MM.1S (cell line): ENCODE measurements around the gene AMACR.

ENCODE experiments used
- DNase-seq: peaks from one replicate; pipeline ENCODE4 v3.0.0-alpha.2; 2015
- H2AFZ ChIP-seq: fragments of 300-600 bp; sonication (generic); 2 replicates; pipeline ENCODE4 v1.6.0; 2016; ENCODE audit warnings: antibody characterized with exemption, low read length
- H3F3A ChIP-seq: fragments of 300-600 bp; sonication (generic); 2 replicates; pipeline ENCODE4 v1.6.1; 2016; ENCODE audit warnings: mild to moderate bottlenecking, antibody characterized with exemption, low read length, moderate library complexity, mixed read lengths; ENCODE audit not compliant: insufficient read depth
- H3K27ac ChIP-seq: fragments of 300-600 bp; sonication (generic); 2 replicates; pipeline ENCODE4 v1.5.1; 2016; ENCODE audit warnings: mild to moderate bottlenecking, low read length
- H3K27me3 ChIP-seq: fragments of 300-600 bp; sonication (generic); replicated peaks from 2 replicates; pipeline ENCODE4 v1.6.0; 2016; ENCODE audit warnings: low read length; ENCODE audit not compliant: insufficient read depth
- H3K36me3 ChIP-seq: fragments of 300-600 bp; sonication (generic); replicated peaks from 2 replicates; pipeline ENCODE4 v1.6.1; 2016; ENCODE audit warnings: mild to moderate bottlenecking, low read length, mixed read lengths; ENCODE audit not compliant: insufficient read depth
- H3K4me1 ChIP-seq: fragments of 300-600 bp; sonication (generic); 2 replicates; pipeline ENCODE4 v1.6.1; 2016; ENCODE audit warnings: low read length, mixed read lengths
- H3K4me2 ChIP-seq: fragments of 300-600 bp; sonication (generic); 2 replicates; pipeline ENCODE4 v1.6.0; 2016; ENCODE audit warnings: low read depth, low read length
- H3K4me3 ChIP-seq: fragments of 300-600 bp; sonication (generic); 2 replicates; pipeline ENCODE4 v1.5.1; 2016; ENCODE audit warnings: low read length, mixed read lengths
- H3K79me2 ChIP-seq: fragments of 300-600 bp; sonication (generic); 2 replicates; pipeline ENCODE4 v1.6.1; 2016; ENCODE audit warnings: mixed run types, low read length, mixed read lengths
- H3K9ac ChIP-seq: fragments of 300-600 bp; sonication (generic); 2 replicates; pipeline ENCODE4 v1.6.1; 2016; ENCODE audit warnings: low read length, mixed read lengths
- H3K9me2 ChIP-seq: fragments of 300-600 bp; sonication (generic); replicated peaks from 2 replicates; pipeline ENCODE4 v1.6.1; 2016; ENCODE audit warnings: mild to moderate bottlenecking, low read length, mixed read lengths; ENCODE audit not compliant: insufficient read depth
- H3K9me3 ChIP-seq: fragments of 300-600 bp; sonication (generic); replicated peaks from 2 replicates; pipeline ENCODE4 v1.6.1; 2016; ENCODE audit warnings: mild to moderate bottlenecking, low read length, mixed read lengths; ENCODE audit not compliant: insufficient read depth
- H4K20me1 ChIP-seq: fragments of 300-600 bp; sonication (generic); 2 replicates; pipeline ENCODE4 v1.6.1; 2016; ENCODE audit warnings: mild to moderate bottlenecking, low read length, moderate library complexity, mixed read lengths; ENCODE audit not compliant: insufficient read depth
- EZH2 ChIP-seq: fragments of 300-600 bp; sonication (generic); optimal IDR thresholded peaks from 2 replicates; pipeline ENCODE3; 2017; ENCODE audit warnings: low read depth, mild to moderate bottlenecking, antibody characterized with exemption, low read length, mixed read lengths
- EZH2phosphoT487 ChIP-seq: fragments of 300-600 bp; sonication (generic); IDR thresholded peaks from 2 replicates; pipeline ENCODE4 v1.6.1; 2018; ENCODE audit warnings: antibody characterized with exemption, low read length
- TF ChIP-seq, protein P1 (sequence below): fragments of 300-600 bp; sonication (generic); IDR thresholded peaks from 2 replicates; pipeline ENCODE4 v1.5.1; 2016; ENCODE audit warnings: antibody characterized with exemption, low read length, mixed read lengths

AMACR gene

DNA sequence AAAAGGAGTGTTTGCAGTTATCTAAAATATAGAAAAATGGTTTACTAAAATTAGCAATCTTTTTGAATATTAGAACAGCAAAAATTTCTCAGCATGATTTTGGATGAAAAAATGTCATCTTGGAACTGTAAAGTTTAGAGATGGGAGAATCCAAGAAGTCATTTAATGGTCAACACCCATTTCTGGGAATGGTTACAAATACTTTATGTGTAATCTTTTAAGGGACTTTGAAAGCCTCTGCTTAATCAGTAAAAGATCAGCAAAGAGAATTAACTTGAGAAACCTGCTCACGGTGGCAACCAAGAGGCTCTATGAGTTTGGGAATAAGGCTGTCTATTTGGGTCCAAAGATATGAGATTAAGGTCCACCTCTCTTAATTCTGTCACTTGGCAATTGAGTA, 22.2 kb upstream of the AMACR start:
- Histone ChIP-seq H3K9me3 (no peaks in the 10 kb centered on the region), H3K36me3 (no peaks in the 10 kb centered on the region), H3K27me3 (no peaks in the 10 kb centered on the region), H3K27ac (no peak overlapping the region), H3F3A (no peaks in the 10 kb centered on the region), H4K20me1 (no peaks in the 10 kb centered on the region), H3K4me1 (no peaks in the 10 kb centered on the region), H3K4me2 (no peak overlapping the region), H3K9me2 (no peaks in the 10 kb centered on the region), H3K79me2 (no peaks in the 10 kb centered on the region), H3K9ac (no peak overlapping the region), H2AFZ (no peak overlapping the region), H3K4me3 (no peak overlapping the region)
- no peak for DNase-seq
- TF ChIP-seq EZH2phosphoT487 (no peak), EZH2 (no peak)
- TF ChIP-seq, protein P1, sequence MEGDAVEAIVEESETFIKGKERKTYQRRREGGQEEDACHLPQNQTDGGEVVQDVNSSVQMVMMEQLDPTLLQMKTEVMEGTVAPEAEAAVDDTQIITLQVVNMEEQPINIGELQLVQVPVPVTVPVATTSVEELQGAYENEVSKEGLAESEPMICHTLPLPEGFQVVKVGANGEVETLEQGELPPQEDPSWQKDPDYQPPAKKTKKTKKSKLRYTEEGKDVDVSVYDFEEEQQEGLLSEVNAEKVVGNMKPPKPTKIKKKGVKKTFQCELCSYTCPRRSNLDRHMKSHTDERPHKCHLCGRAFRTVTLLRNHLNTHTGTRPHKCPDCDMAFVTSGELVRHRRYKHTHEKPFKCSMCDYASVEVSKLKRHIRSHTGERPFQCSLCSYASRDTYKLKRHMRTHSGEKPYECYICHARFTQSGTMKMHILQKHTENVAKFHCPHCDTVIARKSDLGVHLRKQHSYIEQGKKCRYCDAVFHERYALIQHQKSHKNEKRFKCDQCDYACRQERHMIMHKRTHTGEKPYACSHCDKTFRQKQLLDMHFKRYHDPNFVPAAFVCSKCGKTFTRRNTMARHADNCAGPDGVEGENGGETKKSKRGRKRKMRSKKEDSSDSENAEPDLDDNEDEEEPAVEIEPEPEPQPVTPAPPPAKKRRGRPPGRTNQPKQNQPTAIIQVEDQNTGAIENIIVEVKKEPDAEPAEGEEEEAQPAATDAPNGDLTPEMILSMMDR = no peak

DNA sequence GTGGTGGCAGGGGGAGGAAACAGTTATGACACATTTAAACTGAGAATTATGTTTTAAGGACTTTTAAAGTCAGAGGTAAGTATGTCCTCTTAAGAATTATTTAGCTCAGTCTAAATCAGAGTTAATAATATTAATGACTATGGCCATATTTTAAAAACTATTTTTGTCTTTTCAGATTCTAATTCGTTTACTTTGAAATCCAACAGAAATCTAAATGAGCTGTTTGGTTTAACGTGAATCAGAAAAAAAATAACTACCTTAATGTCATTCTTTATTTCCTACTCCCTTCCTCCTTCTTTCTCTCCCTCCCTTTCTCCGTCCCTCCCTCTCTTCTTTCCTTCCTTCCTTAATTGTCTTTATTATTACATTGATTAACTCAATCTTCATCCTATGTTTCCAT, 20.5 kb upstream of the AMACR start:
- H3K9me2 ChIP-seq = no peaks in the 10 kb centered on the region

DNA sequence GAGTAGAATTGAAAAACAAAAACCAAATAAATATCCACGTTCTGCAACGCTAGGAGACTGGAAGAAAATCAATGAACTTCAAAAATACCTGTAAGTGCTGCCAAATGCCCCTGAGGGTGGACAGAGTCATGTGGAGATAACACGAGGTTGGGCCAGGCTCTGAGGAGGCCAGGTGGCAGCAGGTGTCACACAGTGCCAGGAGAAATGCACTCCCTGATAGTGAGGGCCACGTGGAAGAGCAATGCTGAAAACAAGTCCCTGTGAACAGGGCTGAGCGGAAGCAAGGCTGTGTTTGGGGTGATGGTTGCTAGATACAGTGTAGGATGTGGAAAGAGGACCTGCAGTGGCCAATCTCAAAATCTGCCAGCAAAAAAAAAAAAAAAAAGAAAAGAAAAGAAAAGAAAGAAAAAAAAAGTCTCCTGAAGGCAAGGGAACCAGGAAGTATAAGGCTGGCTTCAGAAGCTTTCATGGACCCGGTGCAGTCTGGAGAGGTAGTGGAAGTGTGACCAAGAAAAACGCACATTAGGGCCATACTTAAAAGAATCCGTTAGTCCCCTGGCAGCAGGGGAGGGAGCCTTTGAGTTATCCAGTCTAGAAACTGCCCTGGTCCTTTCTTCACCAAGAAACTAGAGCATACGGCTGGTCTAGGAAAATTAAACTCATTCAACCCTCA, 18.4 kb upstream of the AMACR start:
- H3K4me3 ChIP-seq = no peak overlapping the region
- H3K36me3 ChIP-seq = no peaks in the 10 kb centered on the region
- TF ChIP-seq EZH2phosphoT487 (no peak), EZH2 (no peak)
- TF ChIP-seq, protein P1 = no peak
- 0 out of 2 replicates have a peak, but pooled peaks cover 5% of the 10 kb centered on the region for H3F3A ChIP-seq
- peaks cover 9% of the 10 kb centered on the region for H3K4me1 ChIP-seq
- H2AFZ ChIP-seq = no peak overlapping the region
- H3K4me2 ChIP-seq = no peak overlapping the region
- H3K9me3 ChIP-seq = no peaks in the 10 kb centered on the region
- H3K79me2 ChIP-seq = no peaks in the 10 kb centered on the region
- H3K27ac ChIP-seq = no peak overlapping the region
- no peaks in the 10 kb centered on the region for H4K20me1 ChIP-seq
- H3K27me3 ChIP-seq = no peaks in the 10 kb centered on the region
- no peaks in the 10 kb centered on the region for H3K9me2 ChIP-seq
- H3K9ac ChIP-seq = no peak overlapping the region
- DNase-seq = no peak

More for the DNA sequence above, 20.5 kb upstream of the AMACR start:
- H2AFZ ChIP-seq = no peak overlapping the region
- no peaks in the 10 kb centered on the region for H3K4me1 ChIP-seq
- no peaks in the 10 kb centered on the region for H3K79me2 ChIP-seq
- no peaks in the 10 kb centered on the region for H3K36me3 ChIP-seq
- no peak overlapping the region for H3K27ac ChIP-seq
- H3K9ac ChIP-seq = no peak overlapping the region
- H3F3A ChIP-seq = no peaks in the 10 kb centered on the region
- no peaks in the 10 kb centered on the region for H3K27me3 ChIP-seq
- TF ChIP-seq, protein P1 = no peak
- TF ChIP-seq EZH2phosphoT487 = no peak
- no peak for TF ChIP-seq EZH2
- no peak for DNase-seq
- H3K4me3 ChIP-seq = no peak overlapping the region
- no peaks in the 10 kb centered on the region for H3K9me3 ChIP-seq
- no peaks in the 10 kb centered on the region for H4K20me1 ChIP-seq
- no peak overlapping the region for H3K4me2 ChIP-seq
